HL-60 (cell line): ENCODE data around the gene PAPPA.
A peak's percentile ranks its signal among the peaks of the same experiment; 100 is the strongest.

Experiments used
- DNase-seq, 2 experiments: peaks; one replicate each; pipeline ENCODE4 v3.0.0-alpha.2; 2010 to 2020; ENCODE audit warnings: low read depth in 1 of 2, low spot score in 1 of 2
- H3K27ac ChIP-seq: fragments of 250-450 bp; sonication (Bioruptor Pico); replicated peaks from 2 replicates; pipeline ENCODE4 v1.5.1; 2020; ENCODE audit warnings: mild to moderate bottlenecking, moderate library complexity
- H3K27me3 ChIP-seq: fragments of 250-450 bp; sonication (Bioruptor Pico); 2 replicates; pipeline ENCODE4 v1.5.1; 2021; ENCODE audit warnings: mild to moderate bottlenecking, moderate library complexity; ENCODE audit not compliant: insufficient read depth, poor library complexity, severe bottlenecking
- H3K4me3 ChIP-seq: replicated peaks from 2 replicates; pipeline ENCODE4 v1.5.1; 2011; ENCODE audit warnings: mild to moderate bottlenecking, control low read depth, low read length; ENCODE audit not compliant: insufficient read depth
- CTCF ChIP-seq: IDR thresholded peaks from one replicate; pipeline ENCODE4 v1.5.1; 2011; ENCODE audit warnings: low read length, control low read depth, inconsistent platforms; ENCODE audit not compliant: insufficient read depth
- GABPA ChIP-seq: IDR thresholded peaks from 2 replicates; pipeline ENCODE4 v1.6.1; 2012; ENCODE audit warnings: low read depth
- POLR2AphosphoS5 ChIP-seq: IDR thresholded peaks from 2 replicates; pipeline ENCODE4 v1.6.1; 2012; ENCODE audit warnings: low read depth
- REST ChIP-seq: IDR thresholded peaks from 2 replicates; pipeline ENCODE4 v1.6.1; 2012; ENCODE audit warnings: low read depth; ENCODE audit not compliant: insufficient replicate concordance
- SPI1 ChIP-seq: IDR thresholded peaks from 2 replicates; pipeline ENCODE4 v1.6.1; 2012; ENCODE audit warnings: low read depth, mild to moderate bottlenecking, borderline replicate concordance

The PAPPA gene

GRCh38 chr9:116345393-116345792 lies 191.8 kb downstream of the PAPPA start:
- no peaks in the 10 kb centered on the region for H3K27me3 ChIP-seq
- no peak for DNase-seq
- TF ChIP-seq SPI1: no peak
- no peak for TF ChIP-seq GABPA
- no peak for TF ChIP-seq POLR2AphosphoS5
- TF ChIP-seq CTCF: no peak
- TF ChIP-seq REST: no peak
- no peak overlapping the region for H3K27ac ChIP-seq
- no peak overlapping the region for H3K4me3 ChIP-seq

GRCh38 chr9:116345817-116346216 lies 192.2 kb downstream of the PAPPA start:
- DNase-seq: no peak
- no peak overlapping the region for H3K4me3 ChIP-seq
- no peak for TF ChIP-seq REST
- no peak for TF ChIP-seq POLR2AphosphoS5
- TF ChIP-seq GABPA: no peak
- TF ChIP-seq CTCF: no peak
- TF ChIP-seq SPI1: no peak
- no peaks in the 10 kb centered on the region for H3K27me3 ChIP-seq
- no peak overlapping the region for H3K27ac ChIP-seq

GRCh38 chr9:116349684-116350083 lies 196.1 kb downstream of the PAPPA start:
- no peak overlapping the region for H3K27ac ChIP-seq
- TF ChIP-seq REST: no peak
- no peak for TF ChIP-seq GABPA
- no peaks in the 10 kb centered on the region for H3K27me3 ChIP-seq
- no peak overlapping the region for H3K4me3 ChIP-seq
- DNase-seq: no peak

DNA sequence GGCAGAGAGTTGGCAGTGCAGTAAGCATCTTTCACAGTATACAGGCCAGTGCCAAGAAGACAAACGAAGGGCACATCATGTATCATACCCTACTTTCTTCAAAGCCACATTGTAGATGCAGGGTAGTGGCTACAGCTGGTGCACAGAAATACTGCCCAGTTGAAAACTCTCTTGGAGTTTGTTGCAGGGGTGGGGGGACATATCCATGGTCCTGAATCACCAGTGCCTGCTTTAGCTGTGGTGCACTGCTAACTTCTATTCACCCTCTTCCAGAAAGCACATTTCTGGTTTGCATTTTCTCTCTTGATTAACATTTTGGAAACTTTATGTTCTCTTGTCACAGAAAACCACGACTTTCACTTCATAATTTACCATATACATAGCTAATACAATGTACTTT lies 196.6 kb downstream of the PAPPA start:
- Histone ChIP-seq H3K27me3 (no peaks in the 10 kb centered on the region), H3K27ac (no peak overlapping the region), H3K4me3 (no peak overlapping the region)
- no peak for TF ChIP-seq GABPA
- TF ChIP-seq SPI1: no peak
- TF ChIP-seq CTCF: no peak
- peak; percentile 64 for TF ChIP-seq REST
- no peak for TF ChIP-seq POLR2AphosphoS5
- no peak for DNase-seq
